Activated CD4-positive, alpha-beta memory T cell treated with anti-CD3 and anti-CD28 coated beads, Interleukin-2, amount 10 ng/mL, durations not matched to agents 7 days and 5 days (primary cell): ENCODE measurements around the gene C8B. TPM values are rescaled to one million over a fixed set of nuclear protein-coding genes. Genes with fewer than 3 reads are reported as not detected.

Experiments used
- CTCF ChIA-PET: fragments of 350-600 bp; sonication (Branson Sonifier 250); formaldehyde crosslinking; loops from one replicate; lab custom pipeline; 2021; ENCODE audit warnings: antibody characterized with exemption, inconsistent platforms; lab: Charles Lee
- POLR2A ChIA-PET: fragments of 350-600 bp; sonication (Branson Sonifier 250); formaldehyde crosslinking; loops from one replicate; lab custom pipeline; 2021; ENCODE audit warnings: antibody characterized with exemption; lab: Charles Lee
- DNase-seq: peaks from one replicate; pipeline ENCODE4 v3.0.0-alpha.2; 2020
- H3K27ac Mint-ChIP-seq: one replicate; pipeline ENCODE4 v1.8.0; 2021; ENCODE audit warnings: mild to moderate bottlenecking, mixed read lengths
- H3K27me3 Mint-ChIP-seq: one replicate; pipeline ENCODE4 v1.8.0; 2021; ENCODE audit warnings: mixed read lengths
- H3K36me3 Mint-ChIP-seq: one replicate; pipeline ENCODE4 v1.8.0; 2021; ENCODE audit warnings: low read depth, mixed read lengths
- H3K4me1 Mint-ChIP-seq: one replicate; pipeline ENCODE4 v1.8.0; 2021; ENCODE audit warnings: mixed read lengths
- H3K4me3 Mint-ChIP-seq: one replicate; pipeline ENCODE4 v1.8.0; 2021; ENCODE audit warnings: mild to moderate bottlenecking, mixed read lengths
- H3K9me3 Mint-ChIP-seq: one replicate; pipeline ENCODE4 v1.8.0; 2021; ENCODE audit warnings: mixed read lengths
- total RNA-seq, 2 experiments: library from RNA; stranded (reverse); gene quantifications; one replicate each; pipeline ENCODE4 v1.2.3, GENCODE V29; 2021

Gene C8B
- total RNA-seq, 2 experiments from 2014 or later = not detected

DNA sequence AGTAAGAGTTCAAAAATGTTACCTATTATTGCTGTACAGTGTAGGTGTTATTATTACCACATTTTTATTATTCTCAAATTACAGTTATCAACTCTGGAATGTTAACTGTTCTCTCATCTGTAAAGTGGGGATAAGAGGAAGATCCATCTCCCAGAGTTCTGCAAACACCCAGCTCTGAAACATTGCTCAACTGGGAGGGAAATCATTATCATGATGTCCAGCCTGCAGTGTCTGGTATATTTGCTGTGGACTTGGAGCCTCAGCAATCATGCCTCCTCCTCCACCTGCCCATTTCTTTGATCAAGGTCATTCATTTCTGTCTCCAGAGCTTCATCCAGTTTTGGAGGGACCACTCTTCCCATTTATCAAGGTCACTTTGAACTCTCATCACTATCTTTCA, 71.8 kb downstream of the C8B start:
- H3K4me1 Mint-ChIP-seq = no peaks in the 10 kb centered on the region

DNA sequence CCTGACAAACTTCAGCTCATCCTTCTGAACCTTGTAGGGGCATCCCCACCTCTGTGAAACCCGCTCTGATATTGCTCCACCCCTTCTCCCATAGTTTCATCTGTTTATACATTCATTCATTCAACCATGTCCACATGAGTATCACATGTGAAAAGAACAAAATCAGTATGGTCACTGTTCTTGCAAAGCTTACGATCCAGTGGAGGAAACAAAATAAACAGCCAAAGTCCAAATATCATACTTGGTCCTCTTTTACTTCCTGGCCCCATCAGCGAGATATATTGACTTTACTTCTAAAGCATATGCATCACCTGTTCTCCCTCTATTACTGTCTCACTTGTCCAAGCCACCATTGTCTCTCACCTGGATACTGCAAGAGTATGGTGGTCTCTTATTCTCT, 75.6 kb downstream of the C8B start:
- Mint-ChIP-seq H3K27ac (no peak overlapping the region), H3K4me1 (no peaks in the 10 kb centered on the region), H3K36me3 (no peaks in the 10 kb centered on the region), H3K27me3 (peaks cover 3% of the 10 kb centered on the region), H3K9me3 (no peaks in the 10 kb centered on the region), H3K4me3 (no peak overlapping the region)
- POLR2A ChIA-PET = no interaction called here
- CTCF ChIA-PET = no interaction called here
- no peak for DNase-seq

More for the DNA sequence above, 71.8 kb downstream of the C8B start:
- Mint-ChIP-seq H3K4me3 (no peak overlapping the region), H3K9me3 (no peaks in the 10 kb centered on the region), H3K27ac (no peak overlapping the region), H3K36me3 (no peaks in the 10 kb centered on the region), H3K27me3 (peaks cover 3% of the 10 kb centered on the region)
- ChIA-PET POLR2A (no interaction called here), CTCF (no interaction called here)
- no peak for DNase-seq

DNA sequence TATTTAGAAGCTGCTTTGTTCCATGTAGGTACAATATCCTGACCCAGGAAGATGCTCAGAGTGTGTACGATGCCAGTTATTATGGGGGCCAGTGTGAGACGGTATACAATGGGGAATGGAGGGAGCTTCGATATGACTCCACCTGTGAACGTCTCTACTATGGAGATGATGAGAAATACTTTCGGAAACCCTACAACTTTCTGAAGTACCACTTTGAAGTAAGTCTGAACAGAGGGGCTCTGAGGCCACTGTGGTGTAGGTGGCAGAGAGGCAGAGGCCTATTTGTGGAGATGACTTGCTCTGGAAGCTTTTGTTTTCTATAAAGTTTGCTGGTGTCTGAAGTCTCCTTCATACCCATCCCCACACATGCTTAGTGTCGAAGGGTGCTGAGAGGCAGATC, 84.4 kb downstream of the C8B start:
- no peak for DNase-seq
- no peaks in the 10 kb centered on the region for H3K27me3 Mint-ChIP-seq
- POLR2A ChIA-PET = no interaction called here
- no peak overlapping the region for H3K4me3 Mint-ChIP-seq
- no peaks in the 10 kb centered on the region for H3K4me1 Mint-ChIP-seq
- H3K9me3 Mint-ChIP-seq = no peaks in the 10 kb centered on the region
- CTCF ChIA-PET = no interaction called here
- H3K27ac Mint-ChIP-seq = no peak overlapping the region
- H3K36me3 Mint-ChIP-seq = no peaks in the 10 kb centered on the region

DNA sequence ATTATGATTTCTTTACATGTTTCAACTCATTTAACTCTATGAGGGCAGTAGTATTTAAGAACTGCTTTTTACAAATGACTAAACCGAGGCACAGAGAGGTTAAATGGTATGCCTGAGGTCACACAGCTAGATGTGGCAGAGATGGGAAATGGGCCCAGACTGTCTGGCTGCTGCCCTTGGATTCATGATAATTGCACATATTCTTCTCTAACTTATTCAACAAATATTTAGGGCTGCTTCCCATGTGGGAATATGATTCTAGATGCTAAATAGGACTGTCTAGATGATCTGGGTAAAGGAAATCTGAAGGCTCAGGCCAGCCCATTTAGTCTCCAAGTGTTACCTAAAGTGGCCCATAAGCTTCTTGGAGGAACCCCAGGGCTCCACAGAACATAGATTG, 85.0 kb downstream of the C8B start:
- Mint-ChIP-seq H3K27ac (no peak overlapping the region), H3K4me3 (no peak overlapping the region)

More for the DNA sequence above, 85.0 kb downstream of the C8B start:
- no peak for DNase-seq
- H3K9me3 Mint-ChIP-seq = no peaks in the 10 kb centered on the region
- POLR2A ChIA-PET = no interaction called here
- CTCF ChIA-PET = no interaction called here
- no peaks in the 10 kb centered on the region for H3K27me3 Mint-ChIP-seq
- H3K36me3 Mint-ChIP-seq = no peaks in the 10 kb centered on the region
- no peaks in the 10 kb centered on the region for H3K4me1 Mint-ChIP-seq

Other genes with a start within 250 kb of the C8B start
- not detected for gene FYB2, start 146.6 kb downstream of the C8B start, total RNA-seq
- gene C8A, start 111.2 kb downstream of the C8B start, total RNA-seq = not detected